ENCODE data around the gene ASMTL.

Gene ASMTL

DNA sequence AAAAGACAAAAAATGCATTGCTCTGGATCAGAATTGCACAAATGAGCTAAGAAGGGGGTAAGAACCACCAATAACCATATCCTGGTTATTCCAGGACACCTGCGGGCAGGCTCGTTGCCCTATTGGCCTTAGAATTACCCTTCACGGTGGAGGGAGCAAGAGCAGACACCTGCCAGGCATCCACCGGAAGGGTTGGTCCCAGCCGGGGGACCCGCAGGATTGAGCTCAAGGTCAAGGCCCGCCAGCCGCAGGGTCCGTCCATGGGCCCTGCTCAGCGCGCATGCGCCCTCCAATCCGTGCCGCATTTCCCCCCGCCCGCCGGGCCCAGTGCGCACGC lies 61.4 kb downstream of the ASMTL start:
- no peak for DNase-seq (ENCODE audit: extremely low read depth, low read depth)
- TF ChIP-seq, protein P1, sequence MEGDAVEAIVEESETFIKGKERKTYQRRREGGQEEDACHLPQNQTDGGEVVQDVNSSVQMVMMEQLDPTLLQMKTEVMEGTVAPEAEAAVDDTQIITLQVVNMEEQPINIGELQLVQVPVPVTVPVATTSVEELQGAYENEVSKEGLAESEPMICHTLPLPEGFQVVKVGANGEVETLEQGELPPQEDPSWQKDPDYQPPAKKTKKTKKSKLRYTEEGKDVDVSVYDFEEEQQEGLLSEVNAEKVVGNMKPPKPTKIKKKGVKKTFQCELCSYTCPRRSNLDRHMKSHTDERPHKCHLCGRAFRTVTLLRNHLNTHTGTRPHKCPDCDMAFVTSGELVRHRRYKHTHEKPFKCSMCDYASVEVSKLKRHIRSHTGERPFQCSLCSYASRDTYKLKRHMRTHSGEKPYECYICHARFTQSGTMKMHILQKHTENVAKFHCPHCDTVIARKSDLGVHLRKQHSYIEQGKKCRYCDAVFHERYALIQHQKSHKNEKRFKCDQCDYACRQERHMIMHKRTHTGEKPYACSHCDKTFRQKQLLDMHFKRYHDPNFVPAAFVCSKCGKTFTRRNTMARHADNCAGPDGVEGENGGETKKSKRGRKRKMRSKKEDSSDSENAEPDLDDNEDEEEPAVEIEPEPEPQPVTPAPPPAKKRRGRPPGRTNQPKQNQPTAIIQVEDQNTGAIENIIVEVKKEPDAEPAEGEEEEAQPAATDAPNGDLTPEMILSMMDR (IDR thresholded peaks at IDR 0.05; ENCODE audit: low read depth, low read length) = no peak

DNA sequence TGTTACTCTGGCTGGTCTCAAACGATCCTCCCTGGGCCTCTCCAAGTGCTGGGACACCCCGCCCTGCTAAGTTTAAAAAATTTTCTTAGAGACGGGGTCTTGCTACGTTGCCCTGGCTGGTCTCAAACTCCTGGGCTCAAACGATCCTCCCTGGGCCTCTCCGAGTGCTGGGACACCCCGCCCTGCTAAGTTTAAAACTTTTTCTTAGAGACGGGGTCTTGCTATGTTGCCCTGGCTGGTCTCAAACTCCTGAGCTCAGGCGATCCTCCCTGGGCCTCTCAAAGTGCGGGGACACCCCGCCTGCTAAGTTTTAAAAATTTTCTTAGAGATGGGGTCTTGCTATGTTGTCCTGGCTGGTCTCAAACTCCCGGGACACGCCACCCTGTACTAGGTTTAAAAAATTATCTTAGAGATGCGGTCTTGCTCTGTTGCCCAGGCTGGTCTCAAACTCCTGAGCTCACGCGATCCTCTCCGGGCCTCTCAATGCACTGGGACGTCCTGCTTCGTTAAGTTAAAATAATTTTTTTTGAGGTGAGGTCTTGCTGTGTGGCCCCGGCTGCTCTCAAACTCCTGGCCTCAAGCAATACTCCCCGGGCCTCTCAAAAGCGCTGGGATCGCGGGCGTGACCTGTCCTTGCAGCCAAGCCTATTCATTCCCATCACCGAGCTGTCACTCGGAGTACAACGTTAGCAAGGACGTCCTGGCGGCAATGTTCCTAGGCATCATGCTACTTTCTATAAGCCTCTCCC lies 61.9 kb downstream of the ASMTL start:
- no peak for DNase-seq (ENCODE audit: extremely low read depth, low read depth)
- TF ChIP-seq, protein P1 (IDR thresholded peaks at IDR 0.05; ENCODE audit: low read depth, low read length) = no peak

DNA sequence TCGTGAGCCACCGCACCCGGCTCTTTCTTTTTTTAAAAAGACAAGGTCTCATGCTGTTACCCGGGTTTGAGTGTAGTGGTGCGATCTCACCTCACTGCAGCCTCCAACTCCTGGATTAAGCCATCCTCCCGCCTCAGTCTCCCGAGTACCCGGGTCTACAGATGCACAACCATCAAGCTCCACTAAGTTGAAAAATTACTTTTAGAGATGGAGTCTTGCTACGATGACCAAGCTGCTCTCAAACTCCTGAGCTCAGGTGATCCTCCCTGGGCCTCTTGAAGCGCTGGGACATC lies 62.8 kb downstream of the ASMTL start:
- TF ChIP-seq, protein P1 (IDR thresholded peaks at IDR 0.05; ENCODE audit: low read depth, low read length) = no peak
- no peak for DNase-seq (ENCODE audit: extremely low read depth, low read depth)

DNA sequence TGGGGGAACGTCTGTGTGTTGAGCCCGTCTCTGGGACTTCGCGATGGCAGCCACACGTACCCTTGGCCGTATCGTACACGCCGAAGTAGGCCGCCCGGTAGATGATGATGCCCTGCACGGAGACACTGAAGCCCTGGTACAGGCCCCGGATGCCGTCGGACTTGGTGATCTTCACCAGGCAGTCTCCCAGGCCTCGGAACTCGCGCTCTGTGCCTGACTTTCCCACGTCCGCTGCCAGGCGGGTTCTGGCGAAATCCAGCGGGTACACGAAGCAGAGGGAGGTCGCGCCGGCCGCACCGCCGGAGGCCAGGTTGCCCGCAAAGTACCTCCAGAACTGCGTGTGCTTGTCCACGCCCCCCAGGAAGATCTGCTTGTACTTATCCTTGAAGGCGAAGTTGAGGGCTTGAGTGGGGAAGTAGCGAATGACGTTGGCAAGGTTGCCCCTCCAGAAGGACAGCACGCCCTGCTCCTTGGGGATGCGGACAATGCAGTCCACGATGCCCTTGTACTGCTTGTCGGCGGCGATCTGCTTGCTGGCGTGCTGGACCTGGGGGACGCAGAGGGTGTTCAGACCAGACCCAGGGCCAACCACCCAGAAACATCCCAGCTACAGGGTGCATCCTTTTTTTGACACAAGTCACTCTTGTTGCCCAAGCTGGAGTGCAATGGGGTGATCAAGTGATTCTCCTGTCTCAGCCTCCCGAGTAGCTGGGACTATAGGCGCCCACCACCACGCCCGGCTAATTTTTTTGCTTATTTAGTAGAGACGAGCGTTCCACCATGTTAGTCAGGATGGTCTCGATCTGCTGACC lies 63.3 kb downstream of the ASMTL start:
- TF ChIP-seq, protein P1 (IDR thresholded peaks at IDR 0.05; ENCODE audit: low read depth, low read length) = no peak
- DNase-seq (ENCODE audit: extremely low read depth, low read depth) = no peak

DNA sequence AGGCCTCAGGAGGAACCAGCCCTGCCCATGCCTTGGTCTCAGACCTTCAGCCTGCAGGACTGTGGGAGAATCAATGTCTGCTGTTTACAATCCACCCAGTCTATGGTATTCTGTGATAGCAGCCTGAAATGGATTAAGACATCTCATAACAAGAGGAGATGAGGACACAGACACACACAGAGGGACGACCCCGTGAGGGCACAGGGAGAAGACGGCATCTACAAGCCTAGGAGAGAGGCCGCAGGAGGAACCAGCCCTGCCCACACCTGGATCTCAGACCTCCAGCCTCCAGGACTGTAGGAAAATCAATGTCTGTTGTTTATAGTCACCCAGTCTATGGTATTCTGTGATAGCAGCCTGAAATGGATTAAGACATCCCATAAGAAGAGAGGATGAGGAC lies 64.1 kb downstream of the ASMTL start:
- DNase-seq (ENCODE audit: extremely low read depth, low read depth) = no peak

DNA sequence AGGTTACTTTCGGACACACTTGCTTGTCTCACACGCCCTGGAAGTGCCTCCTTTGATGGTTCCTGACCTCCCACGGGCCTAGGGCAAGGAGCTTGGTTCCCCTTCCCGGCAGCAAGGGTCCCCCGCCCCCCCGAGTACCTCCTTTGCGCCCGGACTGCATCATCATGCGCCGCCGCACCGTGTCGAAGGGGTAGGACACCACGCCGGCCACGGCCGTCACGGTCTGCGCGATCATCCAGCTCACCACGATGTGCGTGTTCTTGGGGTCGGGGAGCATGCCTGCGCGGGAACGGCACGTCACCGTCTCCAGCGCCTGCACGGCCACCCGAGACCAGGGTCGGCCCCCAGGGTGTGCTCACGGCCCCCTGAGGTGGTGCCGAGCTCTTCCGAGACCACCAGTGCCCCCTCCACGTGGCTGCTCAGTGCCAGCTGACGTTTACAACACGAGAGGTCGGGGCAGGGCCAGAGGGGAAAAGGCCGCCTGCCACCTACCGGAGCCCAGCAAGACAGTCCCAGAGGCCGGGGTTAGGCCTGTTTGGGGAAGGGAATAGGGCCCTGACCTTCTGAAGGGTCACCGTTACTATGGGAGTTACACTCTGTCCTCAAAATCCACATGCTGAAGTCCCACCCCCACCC lies 65.5 kb downstream of the ASMTL start:
- no peak for DNase-seq (ENCODE audit: extremely low read depth, low read depth)
- TF ChIP-seq, protein P1 (IDR thresholded peaks at IDR 0.05; ENCODE audit: low read depth, low read length) = no peak

More for the DNA sequence above, 64.1 kb downstream of the ASMTL start:
- TF ChIP-seq, protein P1 (IDR thresholded peaks at IDR 0.05; ENCODE audit: low read depth, low read length) = no peak

Data from AG09319 (cell line).